ENCODE results near the gene HIBCH. TPM values are rescaled to one million over a fixed set of nuclear protein-coding genes. Genes with fewer than 3 reads are reported as not detected.
"Not testable (repeated sequence)": the region's sequence is repeated elsewhere in the genome, so short reads cannot be mapped to it uniquely, and the experiment has no call there.

HIBCH gene
- total and polyA plus RNA-seq, 4 donors, result 20.2 to 65.2 (median 32.8) TPM

GRCh38 chr2:190235551-190236075, 84.0 kb downstream of the HIBCH start:
- H3K9ac ChIP-seq (ENCODE audit: low read depth in 1 of 2, low read length in 2 of 2), result no peak overlapping the region
- no peaks in the 10 kb centered on the region for H3K9me3 ChIP-seq (ENCODE audit: control insufficient read depth in 4 of 4, low read length in 3 of 4)
- TF ChIP-seq RAD21 (IDR thresholded peaks at IDR 0.05), result no peak
- TF ChIP-seq SP1 (IDR thresholded peaks at IDR 0.05), result no peak
- TF ChIP-seq JUND (IDR thresholded peaks at IDR 0.05), result no peak
- H3K27me3 ChIP-seq (ENCODE audit: control insufficient read depth in 4 of 4, insufficient read depth in 4 of 4, low read length in 3 of 4), result no peaks in the 10 kb centered on the region
- H3K4me1 ChIP-seq (ENCODE audit: control insufficient read depth in 4 of 4, insufficient read depth in 4 of 4, low read length in 3 of 4), result no peaks in the 10 kb centered on the region
- H3K4me3 ChIP-seq (ENCODE audit: low read depth in 1 of 3, low read length in 3 of 3), result no peak overlapping the region
- peaks cover 1 to 8% (median 6%) of the 10 kb centered on the region in 4 donors for H3K36me3 ChIP-seq (ENCODE audit: control insufficient read depth in 4 of 4, insufficient read depth in 3 of 4, low read depth in 1 of 4, low read length in 3 of 4)
- 71% methylated on average over 2 of the region's 2 CpGs for WGBS
- DNase-seq (ENCODE audit: low spot score), result no peak
- no peak overlapping the region for H3K27ac ChIP-seq (ENCODE audit: low read depth in 1 of 2, low read length in 2 of 2)

GRCh38 chr2:190235101-190235500, 84.5 kb downstream of the HIBCH start:
- Histone ChIP-seq H3K4me3 (ENCODE audit: low read depth in 1 of 3, low read length in 3 of 3) (no peak overlapping the region), H3K36me3 (ENCODE audit: control insufficient read depth in 4 of 4, insufficient read depth in 3 of 4, low read depth in 1 of 4, low read length in 3 of 4) (peaks cover 1 to 8% (median 6%) of the 10 kb centered on the region in 4 donors), H3K4me1 (ENCODE audit: control insufficient read depth in 4 of 4, insufficient read depth in 4 of 4, low read length in 3 of 4) (no peaks in the 10 kb centered on the region), H3K9ac (ENCODE audit: low read depth in 1 of 2, low read length in 2 of 2) (no peak overlapping the region), H3K9me3 (ENCODE audit: control insufficient read depth in 4 of 4, low read length in 3 of 4) (no peaks in the 10 kb centered on the region), H3K27ac (ENCODE audit: low read depth in 1 of 2, low read length in 2 of 2) (no peak overlapping the region), H3K27me3 (ENCODE audit: control insufficient read depth in 4 of 4, insufficient read depth in 4 of 4, low read length in 3 of 4) (no peaks in the 10 kb centered on the region)
- no peak for DNase-seq (ENCODE audit: low spot score)
- 95% methylated on average over 4 of the region's 4 CpGs for WGBS
- TF ChIP-seq YY1 (IDR thresholded peaks at IDR 0.05) (no peak), SP1 (IDR thresholded peaks at IDR 0.05) (no peak), HNF4G (IDR thresholded peaks at IDR 0.05) (no peak), HNF4A (conservative IDR thresholded peaks at IDR 0.05) (no peak), MAX (IDR thresholded peaks at IDR 0.05) (no peak)

GRCh38 chr2:190223989-190224388, 95.6 kb downstream of the HIBCH start:
- H3K9me3 ChIP-seq (ENCODE audit: control insufficient read depth in 4 of 4, low read length in 3 of 4); DNase-seq (ENCODE audit: low spot score); H3K27ac ChIP-seq (ENCODE audit: low read depth in 1 of 2, low read length in 2 of 2); H3K4me1 ChIP-seq (ENCODE audit: control insufficient read depth in 4 of 4, insufficient read depth in 4 of 4, low read length in 3 of 4); H3K27me3 ChIP-seq (ENCODE audit: control insufficient read depth in 4 of 4, insufficient read depth in 4 of 4, low read length in 3 of 4); H3K9ac ChIP-seq (ENCODE audit: low read depth in 1 of 2, low read length in 2 of 2); H3K4me3 ChIP-seq (ENCODE audit: low read depth in 1 of 3, low read length in 3 of 3): not testable (repeated sequence)
- 89% methylated on average over 12 of the region's 12 CpGs for WGBS
- H3K36me3 ChIP-seq (ENCODE audit: control insufficient read depth in 4 of 4, insufficient read depth in 3 of 4, low read depth in 1 of 4, low read length in 3 of 4), result peaks cover 0 to 15% (median 10%) of the 10 kb centered on the region in 4 donors

GRCh38 chr2:190222745-190223144, 96.9 kb downstream of the HIBCH start:
- peaks cover 0 to 15% (median 11%) of the 10 kb centered on the region in 4 donors for H3K36me3 ChIP-seq (ENCODE audit: control insufficient read depth in 4 of 4, insufficient read depth in 3 of 4, low read depth in 1 of 4, low read length in 3 of 4)
- not testable (repeated sequence) for H3K9ac ChIP-seq (ENCODE audit: low read depth in 1 of 2, low read length in 2 of 2); DNase-seq (ENCODE audit: low spot score); H3K27me3 ChIP-seq (ENCODE audit: control insufficient read depth in 4 of 4, insufficient read depth in 4 of 4, low read length in 3 of 4); H3K4me1 ChIP-seq (ENCODE audit: control insufficient read depth in 4 of 4, insufficient read depth in 4 of 4, low read length in 3 of 4); H3K27ac ChIP-seq (ENCODE audit: low read depth in 1 of 2, low read length in 2 of 2); H3K4me3 ChIP-seq (ENCODE audit: low read depth in 1 of 3, low read length in 3 of 3); H3K9me3 ChIP-seq (ENCODE audit: control insufficient read depth in 4 of 4, low read length in 3 of 4)
- WGBS, result 97% methylated on average over 2 of the region's 2 CpGs

- 86% methylated on average over 7 of the region's 7 CpGs for WGBS
- no peak for TF ChIP-seq FOXA2 (IDR thresholded peaks at IDR 0.05)
- no peak for TF ChIP-seq CTCF (IDR thresholded peaks at IDR 0.05; ENCODE audit: low read depth, low read length, missing input control)
- TF ChIP-seq YY1 (IDR thresholded peaks at IDR 0.05), result no peak
- TF ChIP-seq RXRA (IDR thresholded peaks at IDR 0.05), result no peak
- TF ChIP-seq ATF3 (IDR thresholded peaks at IDR 0.05), result no peak
- no peak for TF ChIP-seq NR2F2 (IDR thresholded peaks at IDR 0.05)
- no peak for TF ChIP-seq ZBTB33 (IDR thresholded peaks at IDR 0.05)
Observed at GRCh38 chr2:190221429-190221828, 98.2 kb downstream of the HIBCH start.

More at GRCh38 chr2:190221429-190221828, 98.2 kb downstream of the HIBCH start:
- Histone ChIP-seq H3K9me3 (ENCODE audit: control insufficient read depth in 4 of 4, low read length in 3 of 4) (no peaks in the 10 kb centered on the region), H3K36me3 (ENCODE audit: control insufficient read depth in 4 of 4, insufficient read depth in 3 of 4, low read depth in 1 of 4, low read length in 3 of 4) (peaks cover 0 to 15% (median 11%) of the 10 kb centered on the region in 4 donors), H3K4me3 (ENCODE audit: low read depth in 1 of 3, low read length in 3 of 3) (no peak overlapping the region), H3K4me1 (ENCODE audit: control insufficient read depth in 4 of 4, insufficient read depth in 4 of 4, low read length in 3 of 4) (no peaks in the 10 kb centered on the region), H3K9ac (ENCODE audit: low read depth in 1 of 2, low read length in 2 of 2) (no peak overlapping the region), H3K27ac (ENCODE audit: low read depth in 1 of 2, low read length in 2 of 2) (no peak overlapping the region), H3K27me3 (ENCODE audit: control insufficient read depth in 4 of 4, insufficient read depth in 4 of 4, low read length in 3 of 4) (no peaks in the 10 kb centered on the region)
- DNase-seq (ENCODE audit: low spot score), result no peak

All from liver (tissue), 9 donors.